ENCODE measurements around the gene TP73.

Gene TP73

DNA sequence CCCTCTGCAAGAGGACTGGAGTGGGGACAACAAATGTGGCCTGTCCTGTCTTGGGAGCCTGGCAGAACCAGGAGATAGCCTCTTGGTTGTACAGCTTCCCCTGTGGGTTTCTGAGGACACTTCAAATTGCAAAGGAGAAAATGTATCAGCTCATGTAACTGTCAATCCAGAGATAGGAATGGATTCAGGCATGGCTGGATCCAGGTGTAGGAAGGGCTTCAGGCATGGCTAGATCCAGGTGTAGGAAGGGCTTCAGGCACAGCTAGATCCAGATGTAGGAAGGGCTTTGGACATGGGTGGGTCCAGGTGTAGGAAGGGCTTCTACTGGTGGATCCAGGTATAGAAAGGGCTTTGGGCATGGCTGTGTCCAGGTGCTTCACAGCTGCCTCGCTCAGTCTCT is 30.9 kb downstream of the TP73 start:
- TF ChIP-seq CTCF (IDR thresholded peaks at IDR 0.05; ENCODE audit: low read depth, low read length, missing control alignments), result no peak
- no peak for DNase-seq (ENCODE audit: low read depth)
- no peak overlapping the region for H3K4me3 ChIP-seq (ENCODE audit: low read depth, low read length)

- no peak for TF ChIP-seq CTCF (IDR thresholded peaks at IDR 0.05; ENCODE audit: low read depth, low read length, missing control alignments)
- no peak overlapping the region for H3K4me3 ChIP-seq (ENCODE audit: low read depth, low read length)
- DNase-seq (ENCODE audit: low read depth), result no peak
Observed at GRCh38 chr1:3683992-3684391, 31.7 kb downstream of the TP73 start.

GRCh38 chr1:3685222-3685621 is 32.9 kb downstream of the TP73 start:
- no peak for DNase-seq (ENCODE audit: low read depth)
- H3K4me3 ChIP-seq (ENCODE audit: low read depth, low read length), result no peak overlapping the region

GRCh38 chr1:3685906-3686305 is 33.6 kb downstream of the TP73 start:
- DNase-seq (ENCODE audit: low read depth), result no peak
- H3K4me3 ChIP-seq (ENCODE audit: low read depth, low read length), result no peak overlapping the region
- TF ChIP-seq CTCF (IDR thresholded peaks at IDR 0.05; ENCODE audit: low read depth, low read length, missing control alignments), result no peak

More at GRCh38 chr1:3685222-3685621, 32.9 kb downstream of the TP73 start:
- TF ChIP-seq CTCF (IDR thresholded peaks at IDR 0.05; ENCODE audit: low read depth, low read length, missing control alignments), result no peak

DNA sequence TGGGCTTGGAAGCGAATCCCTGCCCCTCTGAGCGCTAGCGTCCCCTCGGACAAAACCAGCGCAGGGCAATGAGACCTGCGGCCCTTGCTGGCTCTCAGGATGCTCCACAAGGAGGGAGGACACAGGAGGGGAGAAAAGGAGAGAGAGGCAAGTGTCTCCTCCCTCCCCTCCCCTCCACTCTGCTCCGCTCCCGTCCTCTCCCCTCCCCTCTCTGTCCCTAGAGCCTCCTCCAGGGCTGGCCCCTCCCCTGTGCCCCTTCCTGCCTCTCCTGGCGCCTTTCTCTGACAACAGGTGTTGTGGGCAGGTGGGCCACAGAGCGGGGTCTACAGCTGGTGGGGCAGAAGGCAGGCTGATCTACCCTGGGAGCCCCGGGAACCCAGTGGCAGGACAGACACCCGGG is 35.2 kb downstream of the TP73 start:
- TF ChIP-seq CTCF (IDR thresholded peaks at IDR 0.05; ENCODE audit: low read depth, low read length, missing control alignments), result no peak
- no peak for DNase-seq (ENCODE audit: low read depth)
- H3K4me3 ChIP-seq (ENCODE audit: low read depth, low read length), result no peak overlapping the region

DNA sequence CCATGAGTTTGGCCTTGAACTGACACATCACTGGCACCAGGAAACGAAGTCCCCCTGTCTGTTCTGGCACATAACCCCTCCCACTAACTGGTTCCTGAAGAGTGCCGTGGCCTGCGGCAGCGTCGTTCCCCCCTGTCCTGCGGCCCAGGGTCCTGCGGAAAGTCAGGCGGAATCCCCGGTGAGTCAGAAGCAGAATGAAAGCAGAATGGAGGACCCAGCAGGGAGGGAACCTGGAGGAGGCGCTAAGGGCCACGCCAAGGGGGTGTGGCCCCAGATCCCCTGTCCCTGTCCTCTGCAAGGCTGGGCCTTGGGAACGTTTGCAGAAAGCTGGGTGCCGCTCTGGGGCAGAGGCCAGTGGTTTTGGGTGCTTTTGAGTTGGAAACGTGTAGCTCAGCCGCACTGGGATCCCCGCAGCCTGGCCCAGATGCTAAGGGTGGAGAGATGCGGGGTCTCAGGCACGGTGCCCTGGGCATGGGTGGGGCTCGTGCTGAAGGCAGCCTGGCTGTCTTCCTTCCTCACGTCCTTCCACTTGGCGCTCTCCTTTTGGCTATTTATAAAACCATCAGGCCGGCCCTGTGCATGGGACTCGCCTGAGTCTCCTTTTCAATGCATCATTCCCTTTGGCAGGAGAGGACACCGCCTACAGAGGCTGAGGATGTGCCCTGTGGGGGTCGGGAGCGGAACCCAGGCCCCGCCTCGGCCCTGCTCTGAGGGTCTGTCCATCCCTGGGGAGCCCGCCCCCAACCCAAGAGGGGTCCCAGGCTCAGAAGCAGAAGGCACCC is 36.2 kb downstream of the TP73 start:
- DNase-seq (ENCODE audit: low read depth), result no peak
- H3K4me3 ChIP-seq (ENCODE audit: low read depth, low read length), result no peak overlapping the region
- TF ChIP-seq CTCF (IDR thresholded peaks at IDR 0.05; ENCODE audit: low read depth, low read length, missing control alignments), result no peak

All from GM12864 (cell line).